HepG2 (cell line): ENCODE results near the gene HOXD12. TPM values are rescaled to one million over a fixed set of nuclear protein-coding genes. Genes with fewer than 3 reads are reported as not detected.

ENCODE experiments used
- ATAC-seq: fragments of 200-7000 bp; cut with Tn5 transposase; 3 replicates; pipeline ENCODE4 v1.9.1; 2020; ENCODE audit warnings: mild to moderate bottlenecking, moderate library complexity
- BruUV-seq: library from RNA; stranded (reverse); fragments of 400-500 nt; replicated peaks from 2 replicates; lab custom pipeline; 2021; lab: Mats Ljungman, UMichigan
- CTCF ChIA-PET: fragments of 300-600 bp; formaldehyde crosslinking; extraction: SDS; loops from one replicate; lab custom pipeline; 2021; ENCODE audit warnings: low total read pairs, inconsistent platforms, low intra/inter-chr PET ratio; lab: Yijun Ruan, JAX
- POLR2A ChIA-PET: fragments of 350-600 bp; sonication (Branson Sonifier 250); formaldehyde crosslinking; loops from one replicate; lab custom pipeline; 2020; ENCODE audit warnings: antibody characterized with exemption, inconsistent platforms; lab: Yijun Ruan, JAX
- DNase-seq: peaks from one replicate; pipeline ENCODE4 v3.0.0-alpha.2; 2015; ENCODE audit warnings: low spot score
- FAIRE-seq: peaks from 3 replicates; lab custom pipeline; 2011; peaks lifted over from hg19 to GRCh38; lab: Jason Lieb, UNC
- H2AFZ ChIP-seq: one replicate; pipeline ENCODE4 v1.6.1; 2011; ENCODE audit warnings: low read length, inconsistent platforms
- H3K27ac ChIP-seq: fragments of 300-600 bp; 3 replicates; pipeline ENCODE4 v1.8.0; 2011; ENCODE audit warnings: mixed run types, mild to moderate bottlenecking, mixed read lengths, low read length, inconsistent platforms; ENCODE audit not compliant: insufficient read depth; ENCODE audit errors: extremely low read length
- H3K27me3 ChIP-seq, 2 experiments: fragments of 200-600 bp in 1 of 2; 2 replicates in 1 of 2; 3 replicates in 1 of 2; pipeline versions ENCODE4 v1.6.0 to v1.8.0; 2011; ENCODE audit warnings: low read length in 2 of 2, mild to moderate bottlenecking in 2 of 2, moderate library complexity in 2 of 2, inconsistent platforms in 1 of 2; ENCODE audit not compliant: insufficient read depth in 2 of 2, control insufficient read depth in 1 of 2
- H3K36me3 ChIP-seq, 2 experiments: fragments of 200-600 bp in 1 of 2; replicated peaks in 1 of 2; 2 replicates in 1 of 2; 3 replicates in 1 of 2; pipeline versions ENCODE4 v1.5.1 to v1.8.0; 2011; ENCODE audit warnings: low read length in 2 of 2, inconsistent platforms in 1 of 2; ENCODE audit not compliant: insufficient read depth in 2 of 2, control insufficient read depth in 1 of 2
- H3K4me1 ChIP-seq: 2 replicates; pipeline ENCODE4 v1.5.1; 2012; ENCODE audit warnings: low read length, inconsistent platforms; ENCODE audit not compliant: insufficient read depth
- H3K4me2 ChIP-seq: 2 replicates; pipeline ENCODE4 v1.6.0; 2011; ENCODE audit warnings: low read depth, low read length, inconsistent platforms
- H3K4me3 ChIP-seq, 3 experiments: fragments of 200-600 bp in 1 of 3; sonication (generic), shearing (Covaris generic) in 1 of 3; replicated peaks in 1 of 3; 2 replicates each; pipeline ENCODE4 v1.5.1; 2011 to 2016; ENCODE audit warnings: low read length in 3 of 3, inconsistent platforms in 2 of 3, low read depth in 2 of 3, mild to moderate bottlenecking in 2 of 3, control low read depth in 1 of 3, mixed read lengths in 1 of 3; ENCODE audit not compliant: insufficient read depth in 1 of 3
- H3K79me2 ChIP-seq: one replicate; pipeline ENCODE4 v1.6.1; 2011; ENCODE audit warnings: low read length, inconsistent platforms; ENCODE audit not compliant: insufficient read depth
- H3K9ac ChIP-seq: 2 replicates; pipeline ENCODE4 v1.6.0; 2011; ENCODE audit warnings: mild to moderate bottlenecking, low read depth, low read length, inconsistent platforms; ENCODE audit not compliant: insufficient read depth
- H3K9me3 ChIP-seq: 2 replicates; pipeline ENCODE4 v1.5.1; 2012; ENCODE audit warnings: mild to moderate bottlenecking, low read length
- H4K20me1 ChIP-seq: 2 replicates; pipeline ENCODE4 v1.6.0; 2011; ENCODE audit warnings: inconsistent platforms, mild to moderate bottlenecking, low read length, moderate library complexity; ENCODE audit not compliant: insufficient read depth
- GATAD1 ChIP-seq: IDR thresholded peaks from 2 replicates; pipeline ENCODE4 v1.6.1; 2016; ENCODE audit warnings: missing genetic modification reagents, missing compliant biosample characterization
- IRF2 ChIP-seq: IDR thresholded peaks from 2 replicates; pipeline ENCODE4 v1.6.1; 2018; ENCODE audit warnings: missing genetic modification reagents, missing compliant biosample characterization
- KDM1A ChIP-seq: IDR thresholded peaks from 2 replicates; pipeline ENCODE4 v1.6.1; 2016; ENCODE audit warnings: missing compliant biosample characterization
- PHF5A ChIP-seq: IDR thresholded peaks from one replicate; pipeline ENCODE4 v1.6.1; 2018; ENCODE audit warnings: low read depth, missing genetic modification reagents; ENCODE audit not compliant: unreplicated experiment
- PRMT3 ChIP-seq: sonication (generic); formaldehyde crosslinking; IDR thresholded peaks from 2 replicates; pipeline ENCODE4 v1.8.1; 2022; ENCODE audit warnings: low read depth, mild to moderate bottlenecking, moderate library complexity, missing genetic modification reagents, borderline replicate concordance
- RARA ChIP-seq: IDR thresholded peaks from 2 replicates; pipeline ENCODE4 v1.6.1; 2016; ENCODE audit warnings: missing genetic modification reagents, missing compliant biosample characterization
- U2AF2 ChIP-seq: fragments of 200-400 bp; formaldehyde crosslinking; IDR thresholded peaks from 2 replicates; pipeline ENCODE4 v1.6.1; 2017; ENCODE audit warnings: low read depth, mild to moderate bottlenecking, low read length
- WIZ ChIP-seq: sonication (generic); formaldehyde crosslinking; IDR thresholded peaks from 2 replicates; pipeline ENCODE4 v1.5.1; 2020; ENCODE audit warnings: mild to moderate bottlenecking, missing genetic modification reagents
- ZBTB7A ChIP-seq: sonication (generic); formaldehyde crosslinking; IDR thresholded peaks from 2 replicates; pipeline ENCODE4 v1.8.0; 2022; ENCODE audit warnings: mild to moderate bottlenecking, missing genetic modification reagents
- ZFP37 ChIP-seq: sonication (generic); formaldehyde crosslinking; IDR thresholded peaks from 2 replicates; pipeline ENCODE4 v1.4.0; 2020; ENCODE audit warnings: missing genetic modification reagents, borderline replicate concordance
- ZNF142 ChIP-seq: sonication (generic); formaldehyde crosslinking; IDR thresholded peaks from 2 replicates; pipeline ENCODE4 v1.4.0; 2020; ENCODE audit warnings: missing genetic modification reagents
- ZNF609 ChIP-seq: sonication (generic); formaldehyde crosslinking; IDR thresholded peaks from 2 replicates; pipeline ENCODE4 v1.4.0; 2020; ENCODE audit warnings: mild to moderate bottlenecking, missing genetic modification reagents, borderline replicate concordance
- ZNF747 ChIP-seq: sonication (generic); formaldehyde crosslinking; IDR thresholded peaks from 2 replicates; pipeline ENCODE4 v1.8.1; 2023; ENCODE audit warnings: missing genetic modification reagents, mild to moderate bottlenecking, borderline replicate concordance
- ZNF850 ChIP-seq: sonication (generic); formaldehyde crosslinking; conservative IDR thresholded peaks from 2 replicates; pipeline ENCODE4 v1.9.0; 2021; ENCODE audit warnings: mild to moderate bottlenecking, missing genetic modification reagents
- WGBS: methylation state at CpG from one replicate; pipeline ENCODE4 v1.1.6; 2017; ENCODE audit warnings: low lambda C conversion rate; 5-methylcytosine and 5-hydroxymethylcytosine counted together
- in situ Hi-C: cut with HindIII; loops from 2 replicates; pipeline ENCODE4 v1.10.0; 2017; ENCODE audit warnings: low pct_unique_long_range_greater_than_20kb; ENCODE audit not compliant: extremely low pct_ligation_motif_present
- intact Hi-C: fragments of 100-400 bp; cut with micrococcal nuclease; formaldehyde crosslinking; loops from one replicate; pipeline ENCODE4 v1.10.0; 2022; ENCODE audit not compliant: unreplicated experiment
- polyA plus RNA-seq, 8 experiments: library from polyadenylated mRNA; depleted of rRNA in 3 of 8; stranded (reverse) in 7 of 8; unstranded in 1 of 8; fragments of >200 nt; fragmentation: Illumina TruSeq in 4 of 8; extraction: Trizol in 4 of 8; gene quantifications; 2 replicates each; pipeline versions ENCODE4 v1.2.1 to v1.2.3, GENCODE V29; 2011 to 2016; ENCODE audit warnings: low read depth in 4 of 8, missing spikeins in 1 of 8, mixed read lengths in 1 of 8; ENCODE audit not compliant: insufficient read depth in 1 of 8
- total RNA-seq, 5 experiments: library from RNA; depleted of rRNA; stranded (reverse); fragments of >200 nt; fragmentation: Illumina TruSeq; extraction: Trizol; gene quantifications; 2 replicates each; pipeline ENCODE4 v1.2.3, GENCODE V29; 2016; ENCODE audit warnings: low read depth in 1 of 5

The HOXD12 gene
- total and polyA plus RNA-seq, 2 of the 13 experiments (the other 11 are each of a cell fraction or from before 2014, with no cell fraction given), result not detected

- no peak within 1 kb of the TSS for H3K4me3 ChIP-seq
- no peak within 1 kb of the TSS for H3K27ac ChIP-seq
- peaks cover 13 to 81% of the 10 kb centered on the region in 2 experiments for H3K27me3 ChIP-seq
- TF ChIP-seq ZFP37 (no peak), IRF2 (CRISPR knock-in tag) (no peak), ZBTB7A (CRISPR knock-in tag) (no peak), PHF5A (no peak), GATAD1 (CRISPR knock-in tag) (no peak), ZNF609 (no peak), ZNF850 (CRISPR knock-in tag) (no peak), PRMT3 (CRISPR knock-in tag) (no peak), RARA (CRISPR knock-in tag) (no peak), KDM1A (no peak), WIZ (no peak), ZNF142 (no peak), ZNF747 (CRISPR knock-in tag) (no peak), U2AF2 (no peak)
Measured at GRCh38 chr2:176128982-176129796, 29.6 kb downstream of the HOXD12 start, which contains the start of gene HOXD8. HOXD8 (plus strand) TSS chr2:176129705; CDS start chr2:176130367, 662 bp downstream.

More at GRCh38 chr2:176128982-176129796, 29.6 kb downstream of the HOXD12 start, which contains the start of gene HOXD8:
- Histone ChIP-seq H3K9ac (no peak within 1 kb of the TSS), H3K4me2 (no peak within 1 kb of the TSS), H4K20me1 (no peaks in the 10 kb centered on the region; the same call in 1 of the 2 replicates), H2AFZ (no peak within 1 kb of the TSS), H3K36me3 (no peaks in the 10 kb centered on the region), H3K79me2 (no peaks in the 10 kb centered on the region), H3K4me1 (no peaks in the 10 kb centered on the region), H3K9me3 (no peaks in the 10 kb centered on the region)
- CTCF ChIA-PET, result interaction anchor here (3.0 kb wide), 1 partner anchor 523 kb away, joined by 44 read pairs; no protein-coding TSS in a partner anchor
- BruUV-seq, result no TSS peak
- WGBS, result 71% methylated on average over 62 of the region's 64 CpGs
- in situ Hi-C loops (loop anchor here (5.0 kb wide), 4 partner anchors 423 to 1018 kb away; no protein-coding TSS in a partner anchor), intact Hi-C loops (no loop called here)
- FAIRE-seq, result no peak
- ATAC-seq, result no peak
- DNase-seq, result no peak
- POLR2A ChIA-PET, result no interaction called here
